Gastrocnemius medialis (tissue), 4 donors: ENCODE measurements around the gene ATL1. TPM values are rescaled to one million over a fixed set of nuclear protein-coding genes. Genes with fewer than 3 reads are reported as not detected.

ENCODE experiments used
- ATAC-seq, 2 donors: fragments of 150-250 bp; one replicate each; pipeline ENCODE4 v1.9.1; 2016
- DNase-seq, 2 donors: peaks; one replicate each; pipeline ENCODE4 v3.0.0-alpha.2; 2019
- H3K27ac ChIP-seq, 4 donors: fragments of 200-600 bp; sonication (generic); 1 replicate in 1 of 4; 2 replicates in 3 of 4; pipeline ENCODE4 v1.5.1; 2016 to 2018; ENCODE audit warnings: mild to moderate bottlenecking in 2 of 4, moderate library complexity in 1 of 4
- H3K27me3 ChIP-seq, 3 donors: fragments of 200-600 bp; sonication (generic) in 2 of 3; 1 replicate in 1 of 3; 2 replicates in 2 of 3; pipeline versions ENCODE4 v1.5.1 to v1.6.0; 2016 to 2019; ENCODE audit warnings: mild to moderate bottlenecking in 1 of 3, moderate library complexity in 1 of 3
- H3K36me3 ChIP-seq, 2 donors: fragments of 200-600 bp; sonication (generic) in 1 of 2; one replicate each; pipeline ENCODE4 v1.5.1; 2017 to 2018
- H3K4me1 ChIP-seq, 2 donors: fragments of 200-600 bp; sonication (generic) in 1 of 2; one replicate each; pipeline ENCODE4 v1.5.1; 2016 to 2017; ENCODE audit warnings: mild to moderate bottlenecking in 2 of 2
- H3K4me3 ChIP-seq, 4 donors: fragments of 200-600 bp; sonication (generic) in 3 of 4; 1 replicate in 1 of 4; 2 replicates in 3 of 4; pipeline ENCODE4 v1.5.1; 2016 to 2019; ENCODE audit warnings: mild to moderate bottlenecking in 2 of 4
- H3K9me3 ChIP-seq, 3 donors: fragments of 200-600 bp; sonication (generic) in 2 of 3; 1 replicate in 1 of 3; 2 replicates in 2 of 3; pipeline ENCODE4 v1.5.1; 2016 to 2019
- POLR2A ChIP-seq, 2 donors: fragments of 450-650 bp; IDR thresholded peaks; one replicate each; pipeline ENCODE4 v1.6.1; 2017; ENCODE audit warnings: antibody characterized with exemption in 2 of 2, mild to moderate bottlenecking in 2 of 2, moderate library complexity in 2 of 2
- in situ Hi-C, 4 donors: fragments of 200-750 bp; cut with MboI; loops; one replicate each; pipeline versions ENCODE4 v1.15.0 to v1.8.0; 2017; ENCODE audit warnings: low sequenced_read_pairs in 4 of 4
- intact Hi-C: fragments of 100-400 bp; cut with DNase I; formaldehyde crosslinking; loops from one replicate; pipeline ENCODE4 v1.15.1; 2023; ENCODE audit warnings: low total_unique reads
- total RNA-seq, 4 donors: library from RNA; depleted of rRNA; stranded (reverse); fragments of >200 nt; gene quantifications; one replicate each; pipeline versions ENCODE4 v1.1.0 to v1.2.3, GENCODE V29; 2016
- TF ChIP-seq, protein P1 (sequence below), 5 experiments: fragments of 450-650 bp in 3 of 5; fragments of 200-600 bp in 2 of 5; sonication (generic) in 2 of 5; IDR thresholded peaks in 4 of 5; conservative IDR thresholded peaks in 1 of 5; 1 replicate in 4 of 5; 2 replicates in 1 of 5; pipeline ENCODE4 v1.5.1; 2016 to 2019; ENCODE audit warnings: antibody characterized with exemption in 5 of 5, mild to moderate bottlenecking in 3 of 5, moderate library complexity in 3 of 5

Gene ATL1
- total RNA-seq, 4 donors from 2014 or later = 0.15 to 1.3 (median 0.58) TPM

DNA sequence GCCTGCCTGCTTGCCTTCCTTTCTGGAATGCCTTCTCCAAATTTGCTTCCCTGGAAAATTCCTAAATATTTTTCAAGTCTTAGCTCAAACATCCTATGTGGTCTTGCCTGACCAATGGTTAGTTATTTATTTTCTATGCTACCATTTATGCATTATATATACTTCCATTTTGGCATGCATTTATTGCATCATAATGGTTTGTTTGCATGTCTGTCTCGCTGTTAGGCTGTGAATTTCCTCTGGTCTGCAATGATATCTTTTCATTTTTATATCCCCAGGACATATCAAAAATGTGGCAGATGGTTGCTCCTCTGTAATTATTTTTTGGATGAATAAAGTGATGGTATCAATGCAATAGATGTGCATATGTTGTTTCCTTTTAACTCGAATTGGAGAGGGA is 30.5 kb downstream of the ATL1 start:
- Histone ChIP-seq H3K4me3 (no peak overlapping the region), H3K36me3 (no peaks in the 10 kb centered on the region), H3K27me3 (no peaks in the 10 kb centered on the region), H3K27ac (no peak overlapping the region), H3K9me3 (no peaks in the 10 kb centered on the region), H3K4me1 (no peaks in the 10 kb centered on the region)
- no peak for TF ChIP-seq POLR2A (IDR thresholded peaks at IDR 0.05)
- TF ChIP-seq, protein P1, sequence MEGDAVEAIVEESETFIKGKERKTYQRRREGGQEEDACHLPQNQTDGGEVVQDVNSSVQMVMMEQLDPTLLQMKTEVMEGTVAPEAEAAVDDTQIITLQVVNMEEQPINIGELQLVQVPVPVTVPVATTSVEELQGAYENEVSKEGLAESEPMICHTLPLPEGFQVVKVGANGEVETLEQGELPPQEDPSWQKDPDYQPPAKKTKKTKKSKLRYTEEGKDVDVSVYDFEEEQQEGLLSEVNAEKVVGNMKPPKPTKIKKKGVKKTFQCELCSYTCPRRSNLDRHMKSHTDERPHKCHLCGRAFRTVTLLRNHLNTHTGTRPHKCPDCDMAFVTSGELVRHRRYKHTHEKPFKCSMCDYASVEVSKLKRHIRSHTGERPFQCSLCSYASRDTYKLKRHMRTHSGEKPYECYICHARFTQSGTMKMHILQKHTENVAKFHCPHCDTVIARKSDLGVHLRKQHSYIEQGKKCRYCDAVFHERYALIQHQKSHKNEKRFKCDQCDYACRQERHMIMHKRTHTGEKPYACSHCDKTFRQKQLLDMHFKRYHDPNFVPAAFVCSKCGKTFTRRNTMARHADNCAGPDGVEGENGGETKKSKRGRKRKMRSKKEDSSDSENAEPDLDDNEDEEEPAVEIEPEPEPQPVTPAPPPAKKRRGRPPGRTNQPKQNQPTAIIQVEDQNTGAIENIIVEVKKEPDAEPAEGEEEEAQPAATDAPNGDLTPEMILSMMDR (IDR thresholded peaks at IDR 0.05 in 4 of 5, conservative IDR thresholded peaks at IDR 0.05 in 1 of 5) = no peak
- DNase-seq (no peak), ATAC-seq (no peak)
- in situ Hi-C loops (loop anchor here in 1 of 4 donors (10.0 kb wide), 1 partner anchor 184 kb away; no protein-coding TSS in a partner anchor), intact Hi-C loops (no loop called here)

DNA sequence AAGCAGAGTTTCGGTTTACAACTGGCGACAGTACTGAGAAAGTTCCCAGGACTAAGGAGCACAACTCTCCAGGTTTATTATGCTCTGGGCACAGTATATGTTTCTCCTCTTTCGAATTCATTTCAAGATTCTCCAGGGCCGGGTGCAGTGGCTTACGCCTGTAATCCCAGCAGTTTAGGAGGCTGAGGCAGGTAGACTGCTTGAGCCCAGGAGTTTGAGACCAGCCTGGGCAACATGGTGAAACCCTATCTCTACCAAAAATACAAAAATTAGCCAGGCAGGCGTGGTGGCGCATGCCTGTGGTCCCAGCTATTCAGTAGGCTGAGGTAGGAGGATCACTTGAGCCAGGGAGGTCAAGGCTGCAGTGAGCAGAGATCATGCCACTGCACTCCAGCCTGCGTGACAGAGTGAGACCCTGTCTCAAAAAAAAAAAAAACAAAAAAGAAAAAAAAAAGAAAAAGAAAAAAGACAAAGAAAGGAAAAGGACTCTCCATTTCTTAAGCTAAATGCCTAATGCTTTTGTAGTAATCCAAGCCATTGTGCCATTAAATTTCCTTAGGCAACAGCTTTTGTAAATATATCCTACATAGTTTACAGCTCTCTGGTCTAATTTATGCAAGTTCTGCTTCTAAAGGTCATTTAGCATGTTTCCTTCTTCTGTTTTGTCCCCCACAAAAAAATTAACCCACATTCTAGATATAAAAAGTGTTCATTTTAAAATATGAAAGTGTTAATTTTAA is 34.8 kb downstream of the ATL1 start:
- in situ Hi-C loops (loop anchor here in 1 of 4 donors (10.0 kb wide), 1 partner anchor 180 kb away; no protein-coding TSS in a partner anchor), intact Hi-C loops (loop anchor here (5.0 kb wide), 1 partner anchor 118 kb away; no protein-coding TSS in a partner anchor)
- TF ChIP-seq POLR2A (IDR thresholded peaks at IDR 0.05) = no peak
- DNase-seq = no peak
- no peak for ATAC-seq
- no peak overlapping the region for H3K4me3 ChIP-seq
- H3K36me3 ChIP-seq = no peaks in the 10 kb centered on the region
- no peaks in the 10 kb centered on the region for H3K4me1 ChIP-seq
- no peaks in the 10 kb centered on the region for H3K27me3 ChIP-seq
- H3K27ac ChIP-seq = no peak overlapping the region
- H3K9me3 ChIP-seq = no peaks in the 10 kb centered on the region

DNA sequence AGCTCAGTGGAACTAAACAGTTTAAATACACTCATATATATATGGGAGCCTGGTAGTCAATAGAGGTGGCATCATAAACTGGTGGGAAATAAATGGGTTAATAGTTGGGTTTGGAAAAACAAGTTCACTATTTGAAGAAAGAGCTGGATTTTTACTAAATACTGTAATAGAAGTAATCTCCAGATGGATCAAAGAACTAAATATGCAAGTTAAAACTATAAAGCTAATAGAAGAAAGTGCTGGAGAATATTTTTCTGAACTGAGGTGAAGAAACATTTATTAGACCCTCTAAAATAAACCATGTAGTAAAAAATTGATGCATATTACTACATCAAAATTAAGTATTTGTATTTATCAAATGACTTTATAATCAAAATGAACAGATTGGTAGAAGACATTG is 38.8 kb downstream of the ATL1 start:
- DNase-seq = no peak
- no peak overlapping the region for H3K27ac ChIP-seq
- TF ChIP-seq, protein P1 (IDR thresholded peaks at IDR 0.05 in 4 of 5, conservative IDR thresholded peaks at IDR 0.05 in 1 of 5) = no peak
- no peak for TF ChIP-seq POLR2A (IDR thresholded peaks at IDR 0.05)
- intact Hi-C loops = loop anchor here (5.0 kb wide), 1 partner anchor 114 kb away; no protein-coding TSS in a partner anchor
- no peaks in the 10 kb centered on the region for H3K36me3 ChIP-seq
- H3K9me3 ChIP-seq = no peaks in the 10 kb centered on the region
- no peak overlapping the region for H3K4me3 ChIP-seq
- no peaks in the 10 kb centered on the region for H3K4me1 ChIP-seq
- in situ Hi-C loops = loop anchor here in 1 of 4 donors (10.0 kb wide), 1 partner anchor 176 kb away; no protein-coding TSS in a partner anchor
- ATAC-seq = no peak
- no peaks in the 10 kb centered on the region for H3K27me3 ChIP-seq

DNA sequence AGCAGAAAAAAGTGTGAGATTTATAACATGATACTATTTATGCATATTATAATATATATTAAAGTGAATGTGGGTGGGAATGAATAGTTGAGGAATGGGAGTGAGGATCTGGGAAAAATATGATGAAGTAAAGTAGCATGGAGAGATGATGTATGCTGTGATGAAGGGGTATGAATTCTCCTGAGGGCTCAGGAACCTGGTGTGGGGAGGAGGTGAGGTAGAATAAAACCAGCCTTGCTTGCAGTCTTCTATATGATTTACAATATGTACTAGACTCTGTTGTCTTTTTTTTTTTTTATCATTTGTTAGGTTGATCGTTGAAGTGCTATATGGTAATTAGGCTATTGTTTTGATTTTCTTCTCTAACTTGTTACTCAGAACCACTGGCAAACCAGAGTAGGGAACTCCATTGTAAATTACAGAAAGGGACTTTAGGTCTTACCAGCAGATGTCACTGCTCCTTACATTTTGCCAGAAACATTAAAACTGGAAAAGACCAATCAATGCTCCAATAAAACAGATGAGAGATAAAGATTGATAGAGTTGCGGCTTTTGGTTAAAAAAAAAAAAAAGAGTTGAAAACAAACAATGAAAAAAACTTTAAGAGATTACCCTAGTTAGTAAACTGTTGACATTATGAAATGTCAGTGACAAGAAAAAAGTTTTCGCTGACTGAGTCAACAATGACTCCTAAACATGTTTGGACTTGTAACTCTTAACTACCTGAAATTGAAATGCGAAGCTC is 39.9 kb downstream of the ATL1 start:
- no peaks in the 10 kb centered on the region for H3K4me1 ChIP-seq
- no peaks in the 10 kb centered on the region for H3K27me3 ChIP-seq
- H3K9me3 ChIP-seq = no peaks in the 10 kb centered on the region
- H3K4me3 ChIP-seq = no peak overlapping the region
- in situ Hi-C loops (loop anchor here in 3 of 4 donors (5.0 to 10.0 kb wide), 4 partner anchors 175 to 257 kb away; no protein-coding TSS in a partner anchor), intact Hi-C loops (loop anchor here (1.0 to 10.0 kb wide), 3 partner anchors 112 to 265 kb away; no protein-coding TSS in a partner anchor)
- no peak for TF ChIP-seq POLR2A (IDR thresholded peaks at IDR 0.05)
- TF ChIP-seq, protein P1 (IDR thresholded peaks at IDR 0.05 in 4 of 5, conservative IDR thresholded peaks at IDR 0.05 in 1 of 5) = peak; percentile 29 to 61 (median 53)
- ATAC-seq (peak in 1 of 2 donors; percentile 51), DNase-seq (no peak)
- no peaks in the 10 kb centered on the region for H3K36me3 ChIP-seq
- no peak overlapping the region for H3K27ac ChIP-seq

DNA sequence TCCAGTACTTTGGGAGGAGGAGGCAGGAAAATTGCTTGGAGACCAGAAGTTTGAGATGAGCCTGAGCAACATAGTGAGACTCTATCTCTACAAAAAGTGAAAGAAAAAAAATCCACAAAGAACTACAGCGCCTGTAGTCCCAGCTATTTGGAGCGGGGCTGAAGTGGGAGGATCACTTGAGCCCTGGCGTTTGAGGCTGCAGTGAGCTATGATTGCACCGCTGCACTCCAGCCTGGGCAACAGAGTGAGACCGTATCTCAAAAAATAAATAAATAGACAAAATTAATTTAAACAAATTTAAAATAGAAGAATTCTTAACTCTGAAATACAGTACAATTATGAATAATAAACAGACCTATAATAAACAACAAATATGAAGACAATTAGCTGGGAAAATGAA is 40.9 kb downstream of the ATL1 start:
- Histone ChIP-seq H3K27ac (no peak overlapping the region), H3K36me3 (no peaks in the 10 kb centered on the region), H3K27me3 (no peaks in the 10 kb centered on the region), H3K9me3 (no peaks in the 10 kb centered on the region), H3K4me1 (no peaks in the 10 kb centered on the region), H3K4me3 (no peak overlapping the region)
- ATAC-seq (no peak), DNase-seq (no peak)
- intact Hi-C loops = loop anchor here (1.0 to 10.0 kb wide), 2 partner anchors 172 to 264 kb away; no protein-coding TSS in a partner anchor
- in situ Hi-C loops = loop anchor here in 3 of 4 donors (5.0 to 10.0 kb wide), 4 partner anchors 174 to 256 kb away; no protein-coding TSS in a partner anchor
- no peak for TF ChIP-seq POLR2A (IDR thresholded peaks at IDR 0.05)
- TF ChIP-seq, protein P1 (IDR thresholded peaks at IDR 0.05 in 4 of 5, conservative IDR thresholded peaks at IDR 0.05 in 1 of 5) = no peak
